HG03039 (cell line): Measurements from ENCODE around the gene TRIM46.
A peak's percentile ranks its signal among the peaks of the same experiment; 100 is the strongest.
"Not testable (repeated sequence)": the region's sequence is repeated elsewhere in the genome, so short reads cannot be mapped to it uniquely, and the experiment has no call there.

Experiments used
- ATAC-seq: cut with Tn5 transposase; IDR thresholded peaks from one replicate; pipeline ENCODE4 v1.9.1; 2021; ENCODE audit warnings: mild to moderate bottlenecking, moderate library complexity; ENCODE audit not compliant: unreplicated experiment

Gene TRIM46

GRCh38 chr1:155202731-155203515 is 29.3 kb downstream of the TRIM46 start:
- no peak for ATAC-seq

GRCh38 chr1:155205035-155205434 is 31.4 kb downstream of the TRIM46 start:
- no peak for ATAC-seq

- ATAC-seq, result no peak
Measured at GRCh38 chr1:155205969-155206593, 32.4 kb downstream of the TRIM46 start.

GRCh38 chr1:155206891-155207805 is 33.5 kb downstream of the TRIM46 start:
- ATAC-seq, result no peak

- no peak for ATAC-seq
Measured at GRCh38 chr1:155207806-155208540, 34.3 kb downstream of the TRIM46 start, which contains the start of gene THBS3. THBS3 (minus strand) TSS chr1:155207897; CDS start chr1:155207876, 21 bp downstream.

GRCh38 chr1:155208541-155209311 is 35.1 kb downstream of the TRIM46 start, which contains the start of gene MTX1:
MTX1 (plus strand) TSS chr1:155208695; CDS start chr1:155208805, 110 bp downstream.
- peak; percentile 52 for ATAC-seq

GRCh38 chr1:155209312-155209721 is 35.7 kb downstream of the TRIM46 start:
- ATAC-seq, result no peak

- ATAC-seq, result no peak
Measured at GRCh38 chr1:155210314-155211104, 36.9 kb downstream of the TRIM46 start.

GRCh38 chr1:155211381-155212050 is 37.9 kb downstream of the TRIM46 start:
- ATAC-seq, result not testable (repeated sequence)

- ATAC-seq, result not testable (repeated sequence)
Measured at GRCh38 chr1:155212051-155212440, 38.4 kb downstream of the TRIM46 start.

GRCh38 chr1:155214702-155215101 is 41.1 kb downstream of the TRIM46 start:
- not testable (repeated sequence) for ATAC-seq

GRCh38 chr1:155218854-155219591 is 45.4 kb downstream of the TRIM46 start:
- ATAC-seq, result no peak

GRCh38 chr1:155219592-155220031 is 46.0 kb downstream of the TRIM46 start:
- no peak for ATAC-seq

GRCh38 chr1:155220211-155220965 is 46.7 kb downstream of the TRIM46 start:
- not testable (repeated sequence) for ATAC-seq

GRCh38 chr1:155223047-155223446 is 49.4 kb downstream of the TRIM46 start:
- ATAC-seq, result no peak

- not testable (repeated sequence) for ATAC-seq
Measured at GRCh38 chr1:155225404-155225759, 51.7 kb downstream of the TRIM46 start.
